GM18505 (cell line): Measurements from ENCODE around the gene IGFL3.

Experiments
- ATAC-seq: cut with Tn5 transposase; IDR thresholded peaks from one replicate; pipeline ENCODE4 v1.9.1; 2021; ENCODE audit not compliant: unreplicated experiment
- POLR2A ChIP-seq: IDR thresholded peaks from 4 replicates; pipeline ENCODE4 v1.6.1; 2011; ENCODE audit warnings: borderline replicate concordance; ENCODE audit not compliant: insufficient read depth, insufficient read length; ENCODE audit errors: extremely low read depth

The IGFL3 gene

GRCh38 chr19:46137915-46138473 lies 13.5 kb upstream of the IGFL3 start:
- TF ChIP-seq POLR2A, result no peak
- no peak for ATAC-seq

- ATAC-seq, result no peak
- no peak for TF ChIP-seq POLR2A
These were observed 10.0 kb upstream of the IGFL3 start for GRCh38 chr19:46134527-46134926.

DNA sequence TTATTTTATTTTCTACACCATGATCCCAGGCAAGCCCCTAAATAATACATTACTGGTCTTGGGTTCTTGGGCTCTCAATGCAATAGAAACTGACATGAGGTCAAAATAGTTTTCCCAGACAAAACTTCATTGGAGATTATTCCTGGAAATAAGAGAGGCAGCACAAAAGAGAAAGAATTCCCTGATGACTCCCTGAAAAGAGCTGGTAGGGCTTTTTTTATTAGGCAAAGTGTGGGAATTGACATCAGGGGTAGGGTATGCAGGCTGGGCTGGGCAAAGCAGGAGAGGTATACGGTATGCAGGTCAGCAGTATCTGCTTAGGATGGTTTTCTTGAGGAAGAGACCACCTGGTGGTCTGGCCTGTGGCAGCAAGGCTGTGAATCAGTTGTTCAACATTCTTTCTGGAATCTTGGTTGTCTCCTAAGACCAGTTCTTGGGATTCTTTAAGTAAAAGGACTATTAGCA lies 9.3 kb upstream of the IGFL3 start:
- no peak for ATAC-seq
- TF ChIP-seq POLR2A, result no peak

DNA sequence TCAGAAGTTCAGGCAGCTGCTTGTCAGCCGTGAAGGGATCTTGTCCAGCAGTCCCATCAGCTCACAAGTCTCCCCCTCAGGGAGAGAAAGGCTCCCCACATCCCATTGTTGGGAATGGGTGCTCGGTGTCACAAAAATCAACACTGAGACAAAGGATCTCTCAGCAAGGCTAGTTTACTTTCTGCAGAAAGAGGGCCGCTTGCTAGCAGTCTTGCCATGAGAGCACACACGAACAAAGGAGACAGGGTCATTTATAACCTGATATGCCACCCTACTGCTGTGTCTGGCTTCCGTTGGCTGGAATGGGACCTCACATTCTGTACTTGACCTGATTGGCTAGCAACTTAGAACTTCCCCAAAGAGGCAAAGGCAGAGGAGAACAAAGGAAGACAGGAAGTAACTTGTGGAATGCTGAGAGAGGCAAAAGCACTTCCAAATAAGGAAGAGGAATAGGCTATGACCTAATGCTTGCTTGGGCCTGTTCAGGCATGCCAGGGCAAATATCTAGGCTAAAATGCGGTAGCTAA lies 8.7 kb upstream of the IGFL3 start:
- no peak for TF ChIP-seq POLR2A
- ATAC-seq, result no peak

DNA sequence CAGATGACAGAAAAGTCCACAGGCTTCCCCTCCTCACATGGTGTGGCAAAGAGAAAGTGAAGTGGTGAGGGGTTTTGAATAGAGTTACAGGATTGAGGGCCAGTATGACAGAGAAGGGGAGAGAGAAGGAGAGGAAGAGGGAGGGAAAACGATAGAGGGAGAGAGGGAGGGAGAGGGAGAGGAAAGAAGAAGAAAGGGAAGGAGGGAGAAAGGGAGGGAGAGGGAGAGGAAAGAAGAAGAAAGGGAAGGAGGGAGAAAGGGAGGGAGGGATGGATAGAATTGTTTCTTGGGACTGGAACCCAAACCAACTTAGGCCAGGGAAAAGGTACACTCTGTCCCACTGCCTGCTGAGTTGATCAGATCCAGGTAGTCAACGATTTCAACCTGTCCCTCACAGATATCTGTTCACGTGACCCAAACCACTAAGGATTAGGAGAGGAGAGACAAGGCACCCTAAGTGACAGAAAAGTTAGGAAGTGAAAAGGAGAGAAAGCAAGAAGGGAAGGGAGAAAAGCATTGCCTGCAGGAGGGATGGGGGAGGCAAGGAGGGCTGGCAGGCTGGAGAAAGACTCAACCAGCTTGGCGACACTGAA lies 8.1 kb upstream of the IGFL3 start:
- no peak for TF ChIP-seq POLR2A
- no peak for ATAC-seq

GRCh38 chr19:46131485-46132143 lies 7.1 kb upstream of the IGFL3 start:
- ATAC-seq, result no peak
- TF ChIP-seq POLR2A, result no peak

- TF ChIP-seq POLR2A, result no peak
- ATAC-seq, result no peak
These were observed 1.6 kb upstream of the IGFL3 start for GRCh38 chr19:46126086-46126580.

- TF ChIP-seq POLR2A, result no peak
- ATAC-seq, result no peak
These were observed 959 bp upstream of the IGFL3 start for GRCh38 chr19:46125447-46125846.

DNA sequence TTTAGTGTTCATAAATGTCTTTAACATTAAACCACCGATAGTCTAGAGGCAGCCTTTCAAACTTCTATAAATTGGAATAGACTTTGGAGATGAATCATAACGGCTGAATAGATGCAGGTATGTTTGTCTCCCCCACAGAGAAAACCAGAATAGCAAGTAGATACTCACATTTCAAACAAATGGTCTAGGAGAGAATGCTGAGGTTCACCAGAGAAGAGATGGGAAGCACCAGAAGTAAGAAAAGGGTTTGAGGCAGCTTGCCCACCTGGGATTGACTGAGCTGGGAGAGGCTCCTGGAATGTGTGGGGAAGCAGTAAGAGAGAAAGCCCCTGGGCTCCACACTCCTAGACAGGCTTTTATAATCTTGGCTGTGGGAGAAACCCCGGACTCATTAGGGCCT lies 6.4 kb downstream of the IGFL3 start:
- ATAC-seq, result no peak
- no peak for TF ChIP-seq POLR2A

- TF ChIP-seq POLR2A, result no peak
- ATAC-seq, result no peak
These were observed 8.4 kb downstream of the IGFL3 start for GRCh38 chr19:46116121-46116520.

DNA sequence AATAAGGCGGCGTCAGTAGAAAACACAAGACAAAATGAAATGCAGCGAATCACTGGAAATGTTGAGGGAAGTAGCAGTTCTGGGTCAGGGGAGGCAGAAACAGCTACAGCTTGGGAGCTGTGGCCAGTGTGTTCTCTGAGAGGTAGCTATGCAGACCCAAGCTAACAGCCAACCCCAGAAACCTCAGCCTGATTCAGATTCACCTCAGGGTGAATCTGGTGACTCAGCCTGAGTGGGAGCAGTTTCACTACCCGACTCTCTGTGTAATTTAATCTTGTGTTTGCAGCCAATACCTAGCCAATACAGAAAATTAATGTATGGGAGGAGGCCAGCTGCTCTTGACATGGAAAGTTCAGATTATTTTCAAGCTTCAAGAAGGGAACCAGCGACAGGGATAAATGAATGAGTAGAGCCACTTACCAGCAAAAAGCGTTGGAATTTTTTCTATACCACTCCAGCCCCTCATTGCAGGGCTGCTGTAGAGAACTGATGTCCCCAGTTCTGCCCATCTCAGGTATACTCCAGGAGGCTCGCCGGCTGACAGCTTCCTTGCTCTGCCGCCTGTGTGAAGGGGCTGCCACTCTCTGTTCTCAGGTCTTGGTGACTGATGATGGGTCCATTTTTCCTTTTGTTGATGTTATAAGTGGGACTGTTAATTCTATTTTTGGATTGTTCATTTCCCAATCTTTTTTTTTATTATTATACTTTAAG lies 8.9 kb downstream of the IGFL3 start:
- ATAC-seq, result no peak
- TF ChIP-seq POLR2A, result no peak

- TF ChIP-seq POLR2A, result no peak
- ATAC-seq, result no peak
These were observed 10.8 kb downstream of the IGFL3 start for GRCh38 chr19:46113726-46114125.

- no peak for TF ChIP-seq POLR2A
These were observed 12.0 kb downstream of the IGFL3 start for GRCh38 chr19:46112527-46112926.

More at GRCh38 chr19:46112527-46112926, 12.0 kb downstream of the IGFL3 start:
- ATAC-seq, result no peak
